Erythroblast (primary cell): Measurements from ENCODE around the gene SERPINA5.
"Not testable (repeated sequence)": the region's sequence is repeated elsewhere in the genome, so short reads cannot be mapped to it uniquely, and the experiment has no call there.

Experiments used
- DNase-seq, 2 experiments: peaks; one replicate each; lab custom pipeline; 2025; lab: John Stamatoyannopoulos, UW
- GATA1 ChIP-seq: IDR thresholded peaks from 2 replicates; pipeline ENCODE4 v1.6.1; 2011; ENCODE audit warnings: low read depth, mild to moderate bottlenecking, control low read depth, low read length, moderate library complexity
- POLR2A ChIP-seq: IDR thresholded peaks from 2 replicates; pipeline ENCODE4 v1.6.1; 2011; ENCODE audit warnings: mild to moderate bottlenecking, low read length

Gene SERPINA5

GRCh38 chr14:94624537-94625352, 43.5 kb downstream of the SERPINA5 start:
- TF ChIP-seq POLR2A (no peak), GATA1 (no peak)

GRCh38 chr14:94625353-94625635, 44.1 kb downstream of the SERPINA5 start:
- DNase-seq: no peak
- TF ChIP-seq POLR2A (no peak), GATA1 (no peak)

More at GRCh38 chr14:94624537-94625352, 43.5 kb downstream of the SERPINA5 start:
- no peak for DNase-seq

- DNase-seq: no peak
- no peak for TF ChIP-seq GATA1
- no peak for TF ChIP-seq POLR2A
Measured at GRCh38 chr14:94628578-94628977, 47.4 kb downstream of the SERPINA5 start.

GRCh38 chr14:94630396-94630795, 49.2 kb downstream of the SERPINA5 start:
- no peak for DNase-seq
- no peak for TF ChIP-seq GATA1
- TF ChIP-seq POLR2A: no peak

GRCh38 chr14:94631050-94631449, 49.8 kb downstream of the SERPINA5 start:
- TF ChIP-seq POLR2A: no peak
- no peak for TF ChIP-seq GATA1
- no peak for DNase-seq

GRCh38 chr14:94631536-94632304, 50.5 kb downstream of the SERPINA5 start:
- DNase-seq: no peak
- TF ChIP-seq POLR2A (no peak), GATA1 (no peak)

- no peak for DNase-seq
- TF ChIP-seq POLR2A (no peak), GATA1 (no peak)
Measured at GRCh38 chr14:94632305-94632590, 51.0 kb downstream of the SERPINA5 start.

- no peak for DNase-seq
- TF ChIP-seq POLR2A: no peak
- TF ChIP-seq GATA1: no peak
Measured at GRCh38 chr14:94633121-94633520, 51.9 kb downstream of the SERPINA5 start.

- no peak for TF ChIP-seq GATA1
- no peak for TF ChIP-seq POLR2A
Measured at GRCh38 chr14:94635154-94635553, 53.9 kb downstream of the SERPINA5 start.

GRCh38 chr14:94636744-94637412, 55.7 kb downstream of the SERPINA5 start:
- TF ChIP-seq GATA1 (no peak), POLR2A (no peak)
- peak; percentile 1 to 4 for DNase-seq

More at GRCh38 chr14:94635154-94635553, 53.9 kb downstream of the SERPINA5 start:
- no peak for DNase-seq

GRCh38 chr14:94637814-94638213, 56.6 kb downstream of the SERPINA5 start:
- not testable (repeated sequence) for DNase-seq

- DNase-seq: no peak
- no peak for TF ChIP-seq POLR2A
- no peak for TF ChIP-seq GATA1
Measured at GRCh38 chr14:94638339-94638738, 57.1 kb downstream of the SERPINA5 start.

GRCh38 chr14:94638961-94639817, 58.0 kb downstream of the SERPINA5 start:
- TF ChIP-seq POLR2A: no peak
- no peak for TF ChIP-seq GATA1
- DNase-seq: no peak
